Left ventricle myocardium inferior (tissue), 1 donor: ENCODE data around the gene CDH6. TPM values are rescaled to one million over a fixed set of nuclear protein-coding genes. Genes with fewer than 3 reads are reported as not detected.

Experiments used
- DNase-seq: peaks from one replicate; pipeline ENCODE4 v3.0.0-alpha.2; 2020
- H3K27ac ChIP-seq: fragments of 200-600 bp; replicated peaks from 2 replicates; pipeline ENCODE4 v1.8.0; 2021
- H3K27me3 ChIP-seq: fragments of 200-600 bp; 2 replicates; pipeline ENCODE4 v1.8.0; 2021; ENCODE audit warnings: low read depth
- H3K36me3 ChIP-seq: fragments of 200-600 bp; 2 replicates; pipeline ENCODE4 v1.8.0; 2021
- H3K4me1 ChIP-seq: fragments of 200-600 bp; 2 replicates; pipeline ENCODE4 v1.8.0; 2021
- H3K4me3 ChIP-seq: fragments of 200-600 bp; 2 replicates; pipeline ENCODE4 v1.8.0; 2021; ENCODE audit warnings: mild to moderate bottlenecking, moderate library complexity
- H3K9me3 ChIP-seq: fragments of 200-600 bp; replicated peaks from 2 replicates; pipeline ENCODE4 v1.8.0; 2021
- CTCF ChIP-seq: fragments of 200-600 bp; IDR thresholded peaks from 2 replicates; pipeline ENCODE4 v1.8.0; 2021; ENCODE audit warnings: antibody characterized with exemption, mild to moderate bottlenecking, borderline replicate concordance
- intact Hi-C: fragments of 100-400 bp; cut with micrococcal nuclease; formaldehyde crosslinking; loops from one replicate; pipeline ENCODE4 v1.11.0; 2022
- total RNA-seq: library from RNA; stranded (reverse); fragmentation: NEBNext Ultra II Directional; extraction: Animal tissue kit (Norgen Biotek cat#: 25700); gene quantifications from one replicate; pipeline ENCODE4 v1.2.1, GENCODE V29; 2021
- donor health status: DM: no; HTN: yes; CAD: no; lungs with severe emphysema.

The CDH6 gene
- total RNA-seq, 1 donor from 2014 or later = 2.8 TPM

GRCh38 chr5:31317665-31318064 is 124.2 kb downstream of the CDH6 start:
- no peaks in the 10 kb centered on the region for H3K36me3 ChIP-seq

GRCh38 chr5:31319335-31319734 is 125.8 kb downstream of the CDH6 start:
- Histone ChIP-seq H3K9me3 (no peaks in the 10 kb centered on the region), H3K27me3 (no peaks in the 10 kb centered on the region), H3K4me1 (no peaks in the 10 kb centered on the region), H3K4me3 (no peak overlapping the region), H3K27ac (no peak overlapping the region), H3K36me3 (no peaks in the 10 kb centered on the region)
- intact Hi-C loops = no loop called here
- no peak for DNase-seq
- TF ChIP-seq CTCF = no peak

More at GRCh38 chr5:31317665-31318064, 124.2 kb downstream of the CDH6 start:
- no peak overlapping the region for H3K27ac ChIP-seq
- H3K27me3 ChIP-seq = no peaks in the 10 kb centered on the region
- no peaks in the 10 kb centered on the region for H3K4me1 ChIP-seq
- no peak overlapping the region for H3K4me3 ChIP-seq
- TF ChIP-seq CTCF = no peak
- DNase-seq = no peak
- intact Hi-C loops = no loop called here
- H3K9me3 ChIP-seq = no peaks in the 10 kb centered on the region

GRCh38 chr5:31322946-31323345 is 129.5 kb downstream of the CDH6 start:
- DNase-seq = no peak
- Histone ChIP-seq H3K4me1 (no peaks in the 10 kb centered on the region), H3K27ac (no peak overlapping the region), H3K36me3 (no peaks in the 10 kb centered on the region), H3K27me3 (no peaks in the 10 kb centered on the region), H3K9me3 (no peaks in the 10 kb centered on the region), H3K4me3 (no peak overlapping the region)
- no peak for TF ChIP-seq CTCF
- intact Hi-C loops = no loop called here

- no peak for TF ChIP-seq CTCF
- intact Hi-C loops = no loop called here
- H3K27ac ChIP-seq = no peak overlapping the region
- no peaks in the 10 kb centered on the region for H3K36me3 ChIP-seq
- H3K27me3 ChIP-seq = no peaks in the 10 kb centered on the region
- DNase-seq = no peak
- H3K9me3 ChIP-seq = no peaks in the 10 kb centered on the region
- no peak overlapping the region for H3K4me3 ChIP-seq
- no peaks in the 10 kb centered on the region for H3K4me1 ChIP-seq
Measured at GRCh38 chr5:31324842-31325241, 131.4 kb downstream of the CDH6 start.

- H3K27me3 ChIP-seq = no peaks in the 10 kb centered on the region
- H3K27ac ChIP-seq = no peak overlapping the region
- no peak overlapping the region for H3K4me3 ChIP-seq
- no peak for DNase-seq
- TF ChIP-seq CTCF = no peak
- H3K9me3 ChIP-seq = no peaks in the 10 kb centered on the region
- H3K4me1 ChIP-seq = no peaks in the 10 kb centered on the region
- H3K36me3 ChIP-seq = no peaks in the 10 kb centered on the region
- intact Hi-C loops = no loop called here
Measured at GRCh38 chr5:31328040-31328733, 134.7 kb downstream of the CDH6 start.
